SU-DHL-6 (cell line): ENCODE measurements around the gene RALB.

Source experiments
- H2AFZ ChIP-seq: fragments of 200-600 bp; sonication (generic); 2 replicates; pipeline ENCODE4 v1.6.1; 2014; ENCODE audit warnings: low read depth, mild to moderate bottlenecking, moderate library complexity, mixed read lengths, antibody characterized with exemption, low read length; ENCODE audit not compliant: severe bottlenecking
- H3F3A ChIP-seq: fragments of 200-600 bp; shearing (Covaris generic); 2 replicates; pipeline ENCODE4 v1.6.0; 2016; ENCODE audit warnings: antibody characterized with exemption, mild to moderate bottlenecking; ENCODE audit not compliant: insufficient read depth
- H3K27ac ChIP-seq: fragments of 200-600 bp; sonication (generic); 2 replicates; pipeline ENCODE4 v1.5.1; 2016; ENCODE audit warnings: low read depth, mild to moderate bottlenecking, low read length, moderate library complexity, mixed read lengths
- H3K27me3 ChIP-seq: fragments of 200-600 bp; sonication (generic), shearing (Covaris generic); 2 replicates; pipeline ENCODE4 v1.6.0; 2014; ENCODE audit warnings: mild to moderate bottlenecking, low read length
- H3K36me3 ChIP-seq: fragments of 200-600 bp; sonication (generic); 2 replicates; pipeline ENCODE4 v1.6.1; 2014; ENCODE audit warnings: mild to moderate bottlenecking, low read length, mixed read lengths
- H3K4me2 ChIP-seq: fragments of 300-600, 200-600 bp; shearing (Covaris generic), sonication (generic); 2 replicates; pipeline ENCODE4 v1.6.0; 2014; ENCODE audit warnings: low read length, low read depth, mild to moderate bottlenecking; ENCODE audit not compliant: poor library complexity, severe bottlenecking
- H3K4me3 ChIP-seq: fragments of 200-600 bp; sonication (generic); 2 replicates; pipeline ENCODE4 v1.5.1; 2014; ENCODE audit warnings: antibody characterized with exemption, low read length, mild to moderate bottlenecking, mixed read lengths; ENCODE audit not compliant: insufficient read depth, poor library complexity, severe bottlenecking
- H3K79me2 ChIP-seq: fragments of 200-600 bp; sonication (generic); 2 replicates; pipeline ENCODE4 v1.6.1; 2014; ENCODE audit warnings: mild to moderate bottlenecking, low read length, moderate library complexity; ENCODE audit not compliant: insufficient read depth
- H3K9ac ChIP-seq: fragments of 200-600 bp; sonication (generic); 2 replicates; pipeline ENCODE4 v1.7.0; 2014; ENCODE audit warnings: mild to moderate bottlenecking, low read length
- H3K9me2 ChIP-seq: fragments of 200-600 bp; sonication (generic); replicated peaks from 2 replicates; pipeline ENCODE4 v1.6.1; 2014; ENCODE audit warnings: low read length; ENCODE audit not compliant: insufficient read depth
- H3K9me3 ChIP-seq: fragments of 200-600 bp; sonication (generic); 2 replicates; pipeline ENCODE4 v1.6.1; 2014; ENCODE audit warnings: low read length, mixed read lengths; ENCODE audit not compliant: insufficient read depth
- H4K20me1 ChIP-seq: fragments of 200-600 bp; sonication (generic); 2 replicates; pipeline ENCODE4 v1.6.1; 2014; ENCODE audit warnings: low read depth, mild to moderate bottlenecking, antibody characterized with exemption, low read length, moderate library complexity, mixed read lengths
- CTCF ChIP-seq: fragments of 200-600 bp; sonication (generic); IDR thresholded peaks from one replicate; pipeline ENCODE4 v1.5.1; 2017; ENCODE audit warnings: antibody characterized with exemption, mild to moderate bottlenecking, low read length, moderate library complexity; ENCODE audit not compliant: insufficient read depth, poor library complexity, severe bottlenecking
- EZH2phosphoT487 ChIP-seq: fragments of 200-600 bp; sonication (generic), shearing (Covaris generic); conservative IDR thresholded peaks from 2 replicates; pipeline ENCODE4 v1.6.1; 2018; ENCODE audit warnings: mild to moderate bottlenecking, antibody characterized with exemption, low read length, moderate library complexity, mixed read lengths

Gene RALB

GRCh38 chr2:120277505-120278205 lies 25.0 kb downstream of the RALB start:
- no peaks in the 10 kb centered on the region for H4K20me1 ChIP-seq

GRCh38 chr2:120278901-120279300 lies 26.2 kb downstream of the RALB start:
- Histone ChIP-seq H4K20me1 (no peaks in the 10 kb centered on the region), H3K27me3 (no peaks in the 10 kb centered on the region), H3K9me3 (no peaks in the 10 kb centered on the region), H3K9ac (no peak overlapping the region), H2AFZ (no peak overlapping the region), H3K4me3 (no peak overlapping the region), H3K4me2 (no peak overlapping the region), H3F3A (no peaks in the 10 kb centered on the region), H3K27ac (no peak overlapping the region), H3K79me2 (no peaks in the 10 kb centered on the region), H3K9me2 (no peaks in the 10 kb centered on the region), H3K36me3 (no peaks in the 10 kb centered on the region)
- TF ChIP-seq EZH2phosphoT487 (no peak), CTCF (no peak)

More at GRCh38 chr2:120277505-120278205, 25.0 kb downstream of the RALB start:
- Histone ChIP-seq H2AFZ (no peak overlapping the region), H3K27me3 (no peaks in the 10 kb centered on the region), H3F3A (no peaks in the 10 kb centered on the region), H3K27ac (no peak overlapping the region), H3K4me2 (no peak overlapping the region), H3K79me2 (no peaks in the 10 kb centered on the region), H3K4me3 (no peak overlapping the region), H3K9me2 (no peaks in the 10 kb centered on the region), H3K9ac (no peak overlapping the region), H3K36me3 (no peaks in the 10 kb centered on the region), H3K9me3 (no peaks in the 10 kb centered on the region)
- TF ChIP-seq EZH2phosphoT487, result no peak
- TF ChIP-seq CTCF, result no peak

GRCh38 chr2:120279708-120280107 lies 27.1 kb downstream of the RALB start:
- H4K20me1 ChIP-seq, result no peaks in the 10 kb centered on the region
- no peak overlapping the region for H3K27ac ChIP-seq
- no peaks in the 10 kb centered on the region for H3K36me3 ChIP-seq
- no peaks in the 10 kb centered on the region for H3K27me3 ChIP-seq
- H3K4me2 ChIP-seq, result no peak overlapping the region
- no peaks in the 10 kb centered on the region for H3K79me2 ChIP-seq
- no peak overlapping the region for H2AFZ ChIP-seq
- no peaks in the 10 kb centered on the region for H3F3A ChIP-seq
- TF ChIP-seq EZH2phosphoT487, result no peak
- no peak for TF ChIP-seq CTCF
- H3K9ac ChIP-seq, result no peak overlapping the region
- H3K9me3 ChIP-seq, result no peaks in the 10 kb centered on the region
- no peak overlapping the region for H3K4me3 ChIP-seq
- no peaks in the 10 kb centered on the region for H3K9me2 ChIP-seq
